HG02642 (cell line): ENCODE data around the gene TRAK2.

Experiments
- ATAC-seq: cut with Tn5 transposase; IDR thresholded peaks from one replicate; pipeline ENCODE4 v1.9.1; 2021; ENCODE audit warnings: mild to moderate bottlenecking; ENCODE audit not compliant: unreplicated experiment, poor library complexity

TRAK2 gene

GRCh38 chr2:201366146-201366545 lies 85.1 kb downstream of the TRAK2 start:
- no peak for ATAC-seq

GRCh38 chr2:201363857-201364560 lies 87.2 kb downstream of the TRAK2 start:
- peak; percentile 71 for ATAC-seq

- ATAC-seq = no peak
These were observed 88.9 kb downstream of the TRAK2 start for GRCh38 chr2:201362396-201362795.

GRCh38 chr2:201361078-201361733 lies 90.1 kb downstream of the TRAK2 start:
- ATAC-seq = no peak

GRCh38 chr2:201360256-201360655 lies 91.0 kb downstream of the TRAK2 start:
- ATAC-seq = no peak

- ATAC-seq = no peak
These were observed 92.6 kb downstream of the TRAK2 start for GRCh38 chr2:201358684-201359083.

- ATAC-seq = no peak
These were observed 94.0 kb downstream of the TRAK2 start, which contains the start of gene FLACC1 for GRCh38 chr2:201357221-201357620. Gene FLACC1, minus strand, starts transcription at chr2:201357345. Its CDS starts 5,941 bp downstream, at chr2:201351404.

- ATAC-seq = no peak
These were observed 98.1 kb downstream of the TRAK2 start for GRCh38 chr2:201353116-201353515.

- no peak for ATAC-seq
These were observed 100.4 kb downstream of the TRAK2 start for GRCh38 chr2:201350879-201351278.

- ATAC-seq = no peak
These were observed 101.7 kb downstream of the TRAK2 start for GRCh38 chr2:201349601-201350000.

GRCh38 chr2:201348758-201349157 lies 102.5 kb downstream of the TRAK2 start:
- ATAC-seq = no peak

- no peak for ATAC-seq
These were observed 104.1 kb downstream of the TRAK2 start for GRCh38 chr2:201347138-201347537.

GRCh38 chr2:201345625-201346213 lies 105.5 kb downstream of the TRAK2 start:
- ATAC-seq = no peak

GRCh38 chr2:201344663-201345366 lies 106.4 kb downstream of the TRAK2 start:
- ATAC-seq = peak; percentile 89

GRCh38 chr2:201343559-201343958 lies 107.7 kb downstream of the TRAK2 start:
- no peak for ATAC-seq

- no peak for ATAC-seq
These were observed 108.3 kb downstream of the TRAK2 start for GRCh38 chr2:201342923-201343322.

GRCh38 chr2:201329409-201329808 lies 121.8 kb downstream of the TRAK2 start:
- no peak for ATAC-seq

GRCh38 chr2:201327678-201328077 lies 123.6 kb downstream of the TRAK2 start:
- ATAC-seq = no peak
